Germinal center (tissue), 1 donor: ENCODE results near the gene KREMEN1.
"Not testable (repeated sequence)": the region's sequence is repeated elsewhere in the genome, so short reads cannot be mapped to it uniquely, and the experiment has no call there.

ENCODE experiments used
- DNase-seq: peaks from one replicate; pipeline ENCODE4 v3.0.0; 2012; ENCODE audit warnings: mixed read lengths, low spot score

KREMEN1 gene, protein sequence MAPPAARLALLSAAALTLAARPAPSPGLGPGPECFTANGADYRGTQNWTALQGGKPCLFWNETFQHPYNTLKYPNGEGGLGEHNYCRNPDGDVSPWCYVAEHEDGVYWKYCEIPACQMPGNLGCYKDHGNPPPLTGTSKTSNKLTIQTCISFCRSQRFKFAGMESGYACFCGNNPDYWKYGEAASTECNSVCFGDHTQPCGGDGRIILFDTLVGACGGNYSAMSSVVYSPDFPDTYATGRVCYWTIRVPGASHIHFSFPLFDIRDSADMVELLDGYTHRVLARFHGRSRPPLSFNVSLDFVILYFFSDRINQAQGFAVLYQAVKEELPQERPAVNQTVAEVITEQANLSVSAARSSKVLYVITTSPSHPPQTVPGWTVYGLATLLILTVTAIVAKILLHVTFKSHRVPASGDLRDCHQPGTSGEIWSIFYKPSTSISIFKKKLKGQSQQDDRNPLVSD

GRCh38 chr22:29072979-29073617, at the start of gene KREMEN1:
KREMEN1 (plus strand) TSS chr22:29073035; CDS start chr22:29073131, 96 bp downstream.
- DNase-seq: no peak

- DNase-seq: no peak
Observed at GRCh38 chr22:29023172-29023796, 49.6 kb upstream of the KREMEN1 start.

- DNase-seq: no peak
Observed at GRCh38 chr22:29026579-29026978, 46.3 kb upstream of the KREMEN1 start.

DNA sequence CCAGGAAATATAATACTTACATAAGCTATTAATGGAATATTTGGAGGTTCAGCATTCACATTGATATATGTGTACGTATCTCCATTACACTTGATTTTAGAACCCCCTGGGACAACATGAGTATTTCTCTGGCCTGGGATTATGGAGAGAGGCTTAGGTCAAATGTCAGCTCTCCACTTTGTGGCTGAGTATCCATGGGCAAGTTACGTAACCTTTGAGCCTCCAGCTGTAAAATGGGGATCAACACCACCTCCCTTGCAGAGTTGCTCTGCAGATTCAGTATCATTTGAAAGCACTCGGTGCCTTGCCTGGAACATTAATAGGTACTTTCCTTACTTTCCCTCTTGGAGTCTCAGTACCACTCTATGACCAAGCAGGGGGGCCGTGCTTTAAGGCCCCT, 44.4 kb upstream of the KREMEN1 start:
- DNase-seq: no peak

- DNase-seq: no peak
Observed at GRCh38 chr22:29029202-29030000, 43.4 kb upstream of the KREMEN1 start.

DNA sequence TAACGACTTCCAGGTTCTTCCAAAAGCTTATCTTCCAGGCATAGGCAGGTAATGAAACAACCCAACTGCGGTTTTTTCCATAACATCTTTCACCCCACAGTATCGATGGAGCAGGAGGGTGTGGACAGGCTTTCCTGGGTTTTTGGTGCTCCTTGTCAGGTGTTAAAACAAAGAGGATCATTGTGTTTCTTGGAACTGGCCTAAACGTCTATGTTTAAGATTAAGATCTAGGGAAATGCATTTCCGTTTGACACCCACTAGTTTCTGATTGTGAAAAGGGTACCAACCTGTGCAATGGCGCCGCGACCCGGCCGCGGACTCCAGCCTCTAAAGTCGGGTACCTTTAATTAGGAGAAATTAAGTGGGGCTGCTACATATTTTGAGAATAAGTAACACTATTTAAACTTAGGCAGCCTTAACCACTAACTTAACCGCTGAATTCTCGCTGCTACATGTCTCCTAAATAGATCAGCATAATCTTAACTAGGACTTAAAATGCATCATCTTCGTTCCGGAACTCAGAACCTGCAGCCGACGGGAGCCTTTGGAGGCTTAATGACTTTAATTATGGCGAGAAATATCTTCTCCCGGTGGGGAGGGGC, 42.7 kb upstream of the KREMEN1 start:
- DNase-seq: no peak

- DNase-seq: no peak
Observed at GRCh38 chr22:29030618-29031226, 42.1 kb upstream of the KREMEN1 start.

DNA sequence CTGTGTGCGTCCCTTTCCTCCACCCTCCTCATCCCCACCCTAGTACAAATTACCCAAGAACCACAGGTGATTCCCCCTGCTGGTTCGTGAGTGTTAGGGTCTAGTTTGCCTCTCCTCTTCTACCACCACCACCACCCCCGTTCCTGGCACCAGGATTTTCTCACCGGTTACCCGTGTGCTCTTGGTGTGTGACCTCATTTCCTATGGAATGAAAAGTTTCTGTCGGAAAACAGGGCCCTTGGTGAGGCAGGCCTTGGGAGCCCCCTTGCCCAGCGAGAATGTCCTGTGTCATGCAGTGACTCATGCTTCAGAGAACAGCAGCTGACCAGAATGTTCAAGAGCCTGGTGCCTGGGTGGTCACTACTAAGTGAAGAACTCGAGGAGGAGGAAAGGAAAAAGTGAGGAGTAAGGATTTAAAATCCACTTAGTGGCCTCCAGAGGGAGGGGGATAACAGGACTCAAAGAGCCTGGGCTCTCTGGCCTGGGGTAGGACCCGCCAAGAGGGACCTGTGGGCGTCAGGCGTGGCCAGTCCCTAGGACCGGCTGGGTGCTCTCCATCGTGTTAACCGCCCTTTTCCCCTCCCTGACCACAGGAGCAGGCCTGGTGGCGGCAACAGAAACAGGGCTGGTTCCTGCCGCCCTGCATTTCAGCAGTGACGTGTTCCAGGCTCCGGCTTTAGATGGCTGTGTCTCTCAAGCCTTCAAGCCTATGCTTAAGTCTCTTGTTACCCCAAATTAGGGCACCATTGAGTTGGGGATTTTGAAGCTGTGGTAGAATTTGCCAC, 41.4 kb upstream of the KREMEN1 start:
- no peak for DNase-seq

DNA sequence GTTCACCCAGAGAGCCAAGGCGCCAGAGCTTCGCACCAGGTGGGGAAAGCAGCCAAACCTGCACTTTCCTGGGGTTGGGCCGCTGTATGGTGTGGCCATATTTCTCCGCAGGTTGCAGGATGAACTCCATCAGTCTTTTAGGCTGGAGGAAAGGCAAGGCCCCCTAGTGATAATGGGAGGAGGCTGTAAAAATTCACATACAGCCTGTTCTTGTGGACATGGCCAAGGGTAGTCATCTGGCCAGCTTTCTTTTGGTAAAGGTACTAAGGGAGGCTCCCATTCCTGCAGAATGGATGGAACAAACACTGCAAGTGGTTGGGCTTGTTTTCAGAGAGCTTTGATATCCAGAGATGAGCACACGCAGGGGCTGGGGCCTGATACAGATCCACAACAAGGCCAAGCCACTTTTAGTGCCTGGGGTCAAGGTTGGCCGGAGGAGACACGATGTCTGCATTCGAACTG, 40.8 kb upstream of the KREMEN1 start:
- DNase-seq: no peak

DNA sequence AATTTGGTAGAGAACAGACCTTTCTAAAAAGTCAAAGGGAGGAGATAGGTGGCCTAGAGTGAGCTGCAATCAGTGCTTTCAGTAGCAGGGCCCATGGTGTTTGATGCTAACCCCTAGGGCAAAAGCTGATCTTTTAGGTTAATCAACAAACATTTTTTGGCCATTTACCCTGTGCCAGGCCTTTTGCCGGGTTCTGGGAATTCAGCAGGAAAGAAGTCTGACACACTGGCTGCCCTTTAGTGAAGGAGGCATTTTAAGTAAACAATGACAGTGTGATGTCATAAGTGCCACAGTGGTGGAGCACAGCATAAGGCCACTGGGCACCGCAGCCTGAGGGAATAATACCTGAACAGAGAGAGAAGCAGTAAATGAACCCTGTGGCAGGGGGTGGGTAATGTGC, 40.3 kb upstream of the KREMEN1 start:
- no peak for DNase-seq

DNA sequence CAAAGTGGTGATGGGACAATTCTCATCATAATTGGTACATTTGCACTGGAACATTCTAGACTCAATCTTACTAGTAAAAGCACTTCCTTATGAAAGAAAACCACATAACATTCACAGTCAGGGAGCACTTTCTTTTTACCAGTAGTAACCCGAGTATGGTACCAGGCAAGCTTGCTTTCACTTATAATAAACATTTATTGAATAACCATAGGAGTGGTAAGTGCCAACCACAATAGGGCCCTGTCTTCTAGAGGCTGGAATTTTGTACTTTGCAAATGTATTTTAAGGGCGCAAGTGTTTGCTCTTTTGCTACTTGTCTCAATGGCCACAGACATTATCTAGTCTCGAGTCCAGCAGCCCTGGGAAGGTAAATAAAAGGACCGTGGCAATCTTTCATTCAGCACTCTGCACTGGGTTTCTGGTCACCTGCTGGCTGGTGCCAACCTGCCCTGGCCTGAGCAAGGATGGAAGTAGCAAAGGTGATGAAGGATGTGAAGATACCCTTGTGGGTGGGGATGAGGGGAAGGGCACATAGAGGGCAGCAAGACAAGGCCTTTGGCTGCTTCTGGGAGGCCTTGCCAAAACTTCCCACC, 35.4 kb upstream of the KREMEN1 start:
- DNase-seq: no peak

DNA sequence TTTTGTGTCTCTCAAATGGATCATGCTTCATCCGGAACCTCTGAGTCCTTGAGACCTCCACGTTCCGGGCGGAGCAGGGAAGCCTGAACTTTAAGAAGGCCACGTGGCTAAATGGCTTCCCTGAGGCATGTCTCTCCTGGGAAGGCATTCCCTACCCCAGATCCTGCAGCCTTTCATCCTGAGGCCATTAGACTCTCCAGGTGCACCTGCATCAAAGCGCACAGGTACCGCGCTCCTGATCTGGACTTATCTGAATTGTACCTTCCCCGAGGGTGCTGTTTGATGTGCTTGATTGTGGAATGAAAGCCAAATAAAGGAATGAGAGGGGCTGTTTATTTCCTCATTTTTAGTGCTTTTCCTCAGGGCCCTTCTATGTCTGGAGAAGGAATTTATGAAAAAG, 33.7 kb upstream of the KREMEN1 start:
- DNase-seq: no peak

DNA sequence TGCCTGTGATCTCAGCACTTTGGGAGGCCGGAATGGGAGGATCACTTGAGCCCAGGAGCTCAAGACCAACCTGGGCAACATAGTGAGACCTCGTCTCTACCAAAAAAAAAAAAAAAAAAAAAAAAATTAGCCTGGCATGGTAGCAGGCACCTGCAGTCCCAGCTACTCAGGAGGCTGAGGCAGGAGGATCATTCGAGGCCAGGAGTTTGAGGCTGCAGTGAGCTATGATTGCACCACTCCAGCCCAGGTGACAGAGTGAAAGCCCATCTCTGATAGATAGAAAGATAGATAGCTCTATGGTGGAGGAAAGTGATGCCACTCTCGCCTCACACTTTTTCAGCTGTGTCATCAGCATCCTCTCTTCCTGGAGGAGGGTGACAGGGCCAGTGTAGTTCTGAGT, 33.2 kb upstream of the KREMEN1 start:
- not testable (repeated sequence) for DNase-seq

GRCh38 chr22:29040385-29041275, 32.2 kb upstream of the KREMEN1 start:
- peak; percentile 52 for DNase-seq

DNA sequence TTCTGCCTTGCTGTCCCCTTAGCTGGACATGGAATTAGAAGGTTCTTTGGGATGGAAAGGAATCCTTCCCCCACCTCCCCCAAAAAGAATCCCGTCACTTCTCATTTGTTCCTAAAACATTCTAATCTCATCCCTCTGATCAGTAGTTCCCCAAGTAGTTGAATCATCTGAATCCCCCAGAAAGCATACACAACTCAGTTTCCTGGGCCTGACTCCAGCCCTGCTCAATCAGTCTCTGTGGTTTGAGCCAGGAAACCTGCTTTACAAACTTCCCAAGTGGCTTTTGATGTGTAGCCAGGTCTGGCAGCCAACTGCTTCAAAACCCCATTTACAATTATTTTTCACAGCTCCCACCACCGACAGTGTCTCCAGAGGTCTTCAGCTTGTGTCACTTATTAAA, 31.4 kb upstream of the KREMEN1 start:
- DNase-seq: no peak

DNA sequence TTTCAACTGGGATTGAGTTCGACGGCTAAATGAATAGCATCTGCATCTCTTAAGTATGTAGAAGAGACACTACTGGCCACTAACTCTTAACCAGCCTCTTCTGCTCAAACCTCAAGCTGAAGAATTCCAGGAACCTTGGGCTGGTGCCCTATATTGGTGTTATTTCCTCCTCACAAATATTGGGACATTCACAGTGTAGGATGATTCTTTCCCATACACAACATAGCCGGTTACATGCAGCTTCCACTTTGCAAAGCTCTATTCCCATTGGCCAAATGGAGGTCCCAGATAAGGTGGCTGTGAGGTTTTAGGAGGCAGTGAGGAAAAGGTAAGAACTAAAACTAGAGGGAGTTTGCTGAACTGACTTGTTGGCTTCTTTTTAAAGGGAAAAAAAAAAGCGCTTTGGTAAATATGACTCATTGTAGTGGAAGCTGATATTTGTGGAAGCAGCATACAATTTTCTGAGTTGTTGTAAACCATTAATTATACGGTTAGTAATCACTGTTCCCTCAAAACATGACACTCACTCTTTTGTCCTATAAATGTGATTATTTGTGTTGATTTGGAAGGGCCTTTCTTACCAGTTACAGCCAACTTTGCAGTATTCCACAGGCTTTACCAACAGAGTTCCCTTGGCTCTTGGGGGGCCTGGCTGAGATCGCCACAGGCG, 28.8 kb upstream of the KREMEN1 start:
- DNase-seq: no peak

DNA sequence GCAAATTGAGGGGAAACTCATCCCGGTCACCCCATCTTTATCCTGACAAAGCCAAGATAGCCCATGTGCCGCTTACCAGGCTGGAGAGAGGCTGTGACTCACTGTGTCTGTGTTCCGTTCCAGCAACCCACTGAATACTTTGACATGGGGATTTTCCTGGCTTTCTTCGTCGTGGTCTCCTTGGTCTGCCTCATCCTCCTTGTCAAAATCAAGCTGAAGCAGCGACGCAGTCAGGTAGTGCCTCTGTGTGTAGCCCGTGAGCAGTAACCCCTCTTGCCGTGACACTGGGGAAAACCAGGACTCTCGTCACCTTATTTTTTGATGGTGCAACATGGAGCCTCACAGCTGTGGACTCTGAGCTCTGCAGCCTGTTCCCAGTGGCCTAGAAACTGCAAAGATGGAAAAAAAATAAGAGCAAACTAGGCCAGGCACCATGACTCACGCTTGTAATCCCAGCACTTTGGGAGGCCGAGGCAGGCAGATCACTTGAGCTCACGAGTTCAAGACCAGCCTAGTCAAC, 28.1 kb upstream of the KREMEN1 start:
- DNase-seq: no peak
